ENCODE results near the gene PAK1. TPM values are rescaled to one million over a fixed set of nuclear protein-coding genes. Genes with fewer than 3 reads are reported as not detected.

The PAK1 gene
- total and polyA plus RNA-seq, 9 of the 15 experiments (the other 6 are each of a cell fraction or from before 2014, with no cell fraction given) = 0.52 to 11.7 (median 1.9) TPM

- TF ChIP-seq SNRNP70 (optimal IDR thresholded peaks at IDR 0.05; ENCODE audit: low read depth, low read length) (no peak), SRSF9 (IDR thresholded peaks at IDR 0.05; ENCODE audit: borderline replicate concordance, low read depth, low read length) (no peak), NCOA2 (IDR thresholded peaks at IDR 0.05; ENCODE audit: partially characterized antibody in 2 of 2) (no peak), ZFX (CRISPR knock-in tag; IDR thresholded peaks at IDR 0.05) (peak; percentile 55), NUFIP1 (IDR thresholded peaks at IDR 0.05; ENCODE audit: partially characterized antibody) (no peak), SAFB2 (IDR thresholded peaks at IDR 0.05; ENCODE audit: borderline replicate concordance, low read depth, low read length, severe bottlenecking) (no peak), MYNN (IDR thresholded peaks at IDR 0.05) (no peak; the same call in 1 of the 2 replicates), MYNN (CRISPR knock-in tag; IDR thresholded peaks at IDR 0.05) (no peak), POLR3G (IDR thresholded peaks at IDR 0.05; ENCODE audit: extremely low read depth, insufficient read length, insufficient replicate concordance) (no peak), ZNF354B (CRISPR knock-in tag; IDR thresholded peaks at IDR 0.05) (no peak), POLR2AphosphoS5 (IDR thresholded peaks at IDR 0.05; ENCODE audit: control insufficient read depth, insufficient read depth, low read depth, low read length) (0 out of 2 replicates have a peak, but pooled peaks have one; percentile 33), GABPA (tag; conservative IDR thresholded peaks at IDR 0.05; ENCODE audit: low read depth) (peak; percentile 69), TCFL5 (CRISPR knock-in tag; conservative IDR thresholded peaks at IDR 0.05) (no peak), SP1 (CRISPR knock-in tag; IDR thresholded peaks at IDR 0.05) (peak; percentile 70), CBX1 (IDR thresholded peaks at IDR 0.05; ENCODE audit: low read depth) (no peak), RHOXF2B (CRISPR knock-in tag; conservative IDR thresholded peaks at IDR 0.05) (no peak), TBL1XR1 (IDR thresholded peaks at IDR 0.05; ENCODE audit: low read length in 2 of 2) (peak in 1 of 2 experiments; percentile 89; a peak in 2 of 4 replicates)
- TF ChIP-seq, protein P1, sequence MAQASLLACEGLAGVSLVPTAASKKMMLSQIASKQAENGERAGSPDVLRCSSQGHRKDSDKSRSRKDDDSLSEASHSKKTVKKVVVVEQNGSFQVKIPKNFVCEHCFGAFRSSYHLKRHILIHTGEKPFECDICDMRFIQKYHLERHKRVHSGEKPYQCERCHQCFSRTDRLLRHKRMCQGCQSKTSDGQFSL (CRISPR knock-in tag; IDR thresholded peaks at IDR 0.05) = 0 out of 2 replicates have a peak, but pooled peaks have one; percentile 57
- TF ChIP-seq, protein P1 (tag; IDR thresholded peaks at IDR 0.05) = no peak; a peak in 1 of 4 replicates
- TF ChIP-seq, protein P2, sequence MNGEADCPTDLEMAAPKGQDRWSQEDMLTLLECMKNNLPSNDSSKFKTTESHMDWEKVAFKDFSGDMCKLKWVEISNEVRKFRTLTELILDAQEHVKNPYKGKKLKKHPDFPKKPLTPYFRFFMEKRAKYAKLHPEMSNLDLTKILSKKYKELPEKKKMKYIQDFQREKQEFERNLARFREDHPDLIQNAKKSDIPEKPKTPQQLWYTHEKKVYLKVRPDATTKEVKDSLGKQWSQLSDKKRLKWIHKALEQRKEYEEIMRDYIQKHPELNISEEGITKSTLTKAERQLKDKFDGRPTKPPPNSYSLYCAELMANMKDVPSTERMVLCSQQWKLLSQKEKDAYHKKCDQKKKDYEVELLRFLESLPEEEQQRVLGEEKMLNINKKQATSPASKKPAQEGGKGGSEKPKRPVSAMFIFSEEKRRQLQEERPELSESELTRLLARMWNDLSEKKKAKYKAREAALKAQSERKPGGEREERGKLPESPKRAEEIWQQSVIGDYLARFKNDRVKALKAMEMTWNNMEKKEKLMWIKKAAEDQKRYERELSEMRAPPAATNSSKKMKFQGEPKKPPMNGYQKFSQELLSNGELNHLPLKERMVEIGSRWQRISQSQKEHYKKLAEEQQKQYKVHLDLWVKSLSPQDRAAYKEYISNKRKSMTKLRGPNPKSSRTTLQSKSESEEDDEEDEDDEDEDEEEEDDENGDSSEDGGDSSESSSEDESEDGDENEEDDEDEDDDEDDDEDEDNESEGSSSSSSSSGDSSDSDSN (IDR thresholded peaks at IDR 0.05; ENCODE audit: borderline replicate concordance in 1 of 2, low read depth in 2 of 2, low read length in 2 of 2) = 0 out of 4 replicates have a peak, but pooled peaks of 1 of the 2 experiments have one; percentile 29
- TF ChIP-seq, protein P3, sequence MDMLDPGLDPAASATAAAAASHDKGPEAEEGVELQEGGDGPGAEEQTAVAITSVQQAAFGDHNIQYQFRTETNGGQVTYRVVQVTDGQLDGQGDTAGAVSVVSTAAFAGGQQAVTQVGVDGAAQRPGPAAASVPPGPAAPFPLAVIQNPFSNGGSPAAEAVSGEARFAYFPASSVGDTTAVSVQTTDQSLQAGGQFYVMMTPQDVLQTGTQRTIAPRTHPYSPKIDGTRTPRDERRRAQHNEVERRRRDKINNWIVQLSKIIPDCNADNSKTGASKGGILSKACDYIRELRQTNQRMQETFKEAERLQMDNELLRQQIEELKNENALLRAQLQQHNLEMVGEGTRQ (CRISPR knock-in tag; IDR thresholded peaks at IDR 0.05) = peak; percentile 45; the same call in 1 of the 2 replicates
These were observed at the start of gene PAK1 (continued) for GRCh38 chr11:77473801-77474683.
